NCI-H2196 (cell line): ENCODE measurements around the gene FAM229B.
"Not testable (repeated sequence)": the region's sequence is repeated elsewhere in the genome, so short reads cannot be mapped to it uniquely, and the experiment has no call there.

Source experiments
- DNase-seq: peaks from one replicate; lab custom pipeline; 2025; ENCODE audit not compliant: unreplicated experiment; lab: John Stamatoyannopoulos, UW

FAM229B gene, protein sequence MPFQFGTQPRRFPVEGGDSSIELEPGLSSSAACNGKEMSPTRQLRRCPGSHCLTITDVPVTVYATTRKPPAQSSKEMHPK

DNA sequence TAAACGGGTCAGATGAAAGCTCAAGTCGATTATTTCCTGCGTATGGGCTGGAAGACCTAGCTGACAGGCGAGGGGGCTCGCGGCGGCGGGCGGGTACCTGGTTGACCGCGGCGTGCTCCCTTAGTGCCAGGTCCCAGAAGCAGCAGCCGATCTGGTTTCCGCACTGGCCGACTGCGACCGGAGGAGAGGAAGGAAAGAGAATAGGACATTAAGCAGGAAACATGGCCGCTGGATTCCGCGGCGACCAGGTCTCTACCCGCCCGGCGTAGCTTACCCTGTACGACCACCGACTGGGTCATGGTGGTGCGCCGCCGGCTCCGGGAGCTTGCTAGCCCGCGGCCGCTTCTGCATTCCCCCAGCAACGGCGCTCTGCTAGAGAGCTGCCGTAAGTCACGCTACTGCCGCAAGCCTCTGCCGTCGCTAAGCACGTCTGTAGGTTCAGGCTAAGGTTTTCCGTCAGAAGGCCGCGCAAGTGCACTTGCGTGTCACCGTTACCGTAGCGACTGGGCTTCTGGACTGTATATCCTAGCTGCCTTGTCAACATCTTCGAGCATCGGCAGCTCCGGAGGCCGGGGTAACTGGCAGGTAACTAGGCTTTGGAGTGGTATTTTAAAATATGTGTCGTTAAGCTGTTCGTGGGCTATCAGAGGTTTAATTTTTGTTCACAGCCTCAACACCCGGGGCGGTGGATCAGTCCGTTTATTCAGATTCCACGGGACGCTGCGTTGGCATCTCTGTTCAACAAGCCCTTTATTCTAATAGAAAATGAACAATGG, at the start of gene FAM229B, which contains the start of gene TUBE1:
FAM229B (plus strand) TSS at position 456 of the 776 bp plus-strand sequence. CDS start 11,693 bp downstream, outside the sequence.
TUBE1 (minus strand) TSS at position 347 of the 776 bp plus-strand sequence; CDS start at position 299, 48 bp downstream.
- DNase-seq: peak; percentile 95

DNA sequence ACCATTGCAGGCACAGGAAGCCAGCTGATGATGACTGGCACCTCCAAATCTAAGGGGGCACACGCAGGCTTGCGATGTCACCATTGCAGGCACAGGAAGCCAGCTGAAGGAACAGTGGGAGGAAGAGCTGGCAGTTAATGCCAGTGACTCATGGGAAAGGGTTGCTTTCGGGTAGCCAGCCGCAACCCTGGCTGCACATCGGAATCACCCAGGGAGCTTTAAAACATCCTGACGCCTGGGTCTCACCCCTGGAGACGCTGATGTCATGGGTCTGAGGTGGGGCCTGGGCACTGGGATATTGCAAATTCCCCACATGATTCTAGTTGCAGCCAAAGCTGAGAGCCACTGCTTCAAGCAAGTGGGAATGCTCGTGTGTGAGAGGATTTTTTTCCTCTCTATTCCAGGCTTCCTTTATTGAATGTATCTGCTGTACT, 49.6 kb upstream of the FAM229B start:
- DNase-seq: no peak

DNA sequence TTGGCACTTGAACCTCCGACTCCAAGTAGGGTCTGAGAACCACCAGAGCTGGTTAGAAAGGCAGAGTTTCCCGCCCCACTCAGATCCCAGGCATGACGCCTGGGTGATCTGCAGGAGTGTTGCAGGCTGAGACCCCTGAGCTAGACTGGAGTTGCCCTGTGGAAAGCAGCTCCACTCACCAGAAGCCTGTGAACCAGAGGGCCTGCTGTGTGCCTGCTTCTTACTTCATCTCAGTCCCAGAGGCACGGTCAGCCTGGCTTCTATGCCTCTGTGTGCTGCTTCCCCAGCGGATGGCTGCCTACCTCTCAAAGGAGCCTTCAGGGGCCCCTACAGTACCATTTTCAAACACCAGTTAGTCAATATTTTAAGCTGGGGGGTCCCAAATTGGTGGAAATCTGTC, 49.1 kb upstream of the FAM229B start:
- DNase-seq: no peak

DNA sequence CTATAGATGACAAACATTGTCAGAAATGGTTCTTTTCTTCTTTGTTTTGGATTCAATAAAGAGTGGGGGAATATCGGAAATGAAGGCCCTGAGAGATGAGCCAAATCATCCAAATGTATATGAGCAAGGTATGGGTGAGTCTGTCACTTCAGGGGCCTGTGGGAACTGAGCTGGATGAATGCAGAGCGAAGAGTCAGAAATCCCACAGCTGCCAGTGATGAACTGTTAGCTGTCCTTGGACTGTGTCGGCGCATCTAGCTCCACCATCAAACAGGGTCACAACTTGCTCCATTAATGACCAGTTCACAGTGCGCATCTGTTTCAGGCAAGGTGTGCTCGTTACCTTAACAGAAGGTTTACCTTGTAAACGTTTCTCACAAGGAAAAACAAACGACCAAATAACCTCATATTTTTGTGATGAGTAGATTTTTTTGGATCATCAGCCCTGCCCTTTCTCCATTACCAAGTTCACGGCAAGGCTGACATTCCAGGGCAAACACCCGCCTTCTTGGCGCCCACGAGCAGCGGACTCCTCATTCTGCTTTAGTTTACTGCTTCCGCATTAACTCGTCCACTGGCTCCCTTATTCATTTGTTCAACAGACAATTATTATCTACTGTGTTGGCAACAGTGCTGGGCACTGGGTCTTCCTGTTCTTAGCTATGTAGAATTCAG, 48.5 kb upstream of the FAM229B start:
- DNase-seq: no peak

DNA sequence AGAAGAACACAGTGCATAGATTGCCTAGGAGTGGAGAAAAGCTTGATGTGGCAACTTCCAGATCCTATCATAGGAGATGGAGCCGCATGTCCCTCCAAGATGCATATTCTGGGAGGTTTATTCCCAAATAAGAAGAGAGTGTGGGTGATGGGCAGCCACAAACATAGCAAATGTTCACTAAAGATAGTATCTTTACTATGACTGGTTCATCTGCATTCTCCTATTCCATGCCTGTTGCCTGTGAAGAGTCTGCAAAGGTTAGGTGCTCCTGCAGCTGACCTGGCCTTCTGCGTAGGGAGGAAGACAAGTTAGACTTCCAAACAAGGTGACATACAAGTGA, 48.0 kb upstream of the FAM229B start:
- DNase-seq: no peak

DNA sequence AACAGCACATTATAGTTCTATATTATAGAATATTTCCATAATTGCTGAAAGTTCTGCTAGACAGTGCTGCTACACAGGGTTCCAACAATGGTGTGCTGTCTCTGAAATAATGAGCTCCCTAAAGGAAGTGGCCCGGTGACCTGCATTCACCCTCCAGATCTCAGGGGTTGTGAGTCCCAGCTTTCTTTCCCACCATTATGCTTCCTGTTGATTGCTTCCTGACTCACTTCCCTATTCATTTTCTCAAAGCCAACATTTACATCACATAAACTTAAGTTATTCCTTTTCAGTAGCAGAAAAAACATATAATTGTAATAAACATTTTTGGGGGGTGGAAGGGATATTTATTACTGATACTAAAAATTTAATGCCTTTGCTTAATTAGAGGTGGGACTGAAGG, 46.4 kb upstream of the FAM229B start:
- DNase-seq: no peak

DNA sequence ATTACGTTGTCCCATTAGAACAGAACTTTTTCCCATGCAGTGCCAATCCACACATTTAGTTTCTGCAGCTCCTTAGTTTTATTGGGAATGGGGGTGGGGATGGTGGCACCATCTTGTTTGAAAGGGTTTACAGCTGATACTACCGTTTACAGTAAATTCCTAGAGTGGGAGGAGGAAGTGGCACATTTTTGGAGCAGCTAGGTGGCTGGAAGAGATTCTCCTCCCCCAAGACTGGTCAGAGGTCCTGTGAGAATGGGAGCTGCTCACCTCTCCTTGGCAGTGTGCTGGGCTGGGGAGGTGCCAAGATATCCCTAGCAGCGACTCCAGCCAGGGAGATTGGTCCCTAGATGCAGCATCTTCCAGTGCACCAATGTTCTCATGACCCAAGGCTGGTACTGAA, 45.9 kb upstream of the FAM229B start:
- no peak for DNase-seq

DNA sequence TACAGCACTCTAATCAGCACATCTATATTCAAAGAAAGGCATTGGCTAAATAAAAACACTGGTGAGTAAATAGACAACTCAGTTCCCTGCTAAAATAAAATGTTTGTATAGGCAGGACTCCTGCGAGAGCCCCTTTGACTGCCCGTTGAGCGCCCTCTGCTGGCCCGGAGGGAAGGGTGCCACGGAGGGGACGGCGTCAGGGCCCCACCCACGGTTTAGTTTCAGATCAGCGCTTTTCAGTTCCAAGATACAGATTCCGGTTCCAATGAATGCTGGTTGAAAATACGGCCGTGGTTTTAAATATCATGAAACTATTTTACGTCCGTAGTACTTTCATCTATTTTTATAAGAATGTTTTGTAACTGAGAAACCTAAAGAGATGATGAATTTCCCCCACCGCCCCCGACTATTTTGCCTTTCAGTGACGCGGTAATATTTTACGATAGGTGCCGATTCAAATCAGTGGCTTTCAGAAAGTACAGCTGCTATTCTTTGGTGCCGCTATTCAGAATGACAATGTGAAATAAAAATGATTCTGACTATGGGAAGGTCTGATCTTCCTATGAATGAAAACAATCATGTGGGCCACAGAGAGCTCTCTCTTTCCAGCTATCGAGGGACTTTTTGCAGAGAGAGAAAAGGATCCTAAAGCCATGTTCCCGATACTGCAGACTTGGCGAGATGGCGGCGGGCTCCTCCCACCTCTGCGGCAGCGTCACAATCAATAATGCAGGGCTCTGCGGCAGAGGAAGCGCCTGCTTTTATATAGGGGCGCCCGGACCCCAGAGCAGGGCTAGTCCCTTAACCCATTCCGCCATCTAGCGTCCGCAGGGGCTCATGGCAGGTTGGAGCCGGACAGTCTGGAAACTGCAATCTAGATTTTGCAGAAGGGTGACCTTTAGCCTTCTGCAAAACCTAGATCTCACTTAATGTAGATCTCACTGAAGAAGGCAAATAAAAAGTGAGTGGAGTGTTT, 44.1 kb upstream of the FAM229B start:
- peak; percentile 93 for DNase-seq

DNA sequence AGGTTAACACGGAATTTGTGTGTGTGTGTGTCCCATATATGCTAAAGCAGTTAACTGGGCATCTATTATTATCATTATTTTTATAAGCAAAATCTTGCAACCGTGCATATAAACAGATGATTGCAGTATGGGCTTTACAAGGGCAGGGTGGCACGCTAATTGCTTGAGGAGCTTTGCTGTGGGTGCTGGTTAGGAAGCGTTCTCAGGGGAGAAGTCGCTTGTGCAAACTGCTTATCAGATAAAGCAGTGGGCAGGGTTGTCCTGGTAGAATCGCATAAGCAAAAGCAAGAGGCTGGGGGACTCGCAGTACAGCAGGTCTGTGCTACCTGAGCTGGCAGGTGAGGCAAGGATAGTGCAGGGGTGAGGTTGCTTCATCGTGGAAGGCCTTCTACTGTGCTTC, 43.2 kb upstream of the FAM229B start:
- DNase-seq: no peak

DNA sequence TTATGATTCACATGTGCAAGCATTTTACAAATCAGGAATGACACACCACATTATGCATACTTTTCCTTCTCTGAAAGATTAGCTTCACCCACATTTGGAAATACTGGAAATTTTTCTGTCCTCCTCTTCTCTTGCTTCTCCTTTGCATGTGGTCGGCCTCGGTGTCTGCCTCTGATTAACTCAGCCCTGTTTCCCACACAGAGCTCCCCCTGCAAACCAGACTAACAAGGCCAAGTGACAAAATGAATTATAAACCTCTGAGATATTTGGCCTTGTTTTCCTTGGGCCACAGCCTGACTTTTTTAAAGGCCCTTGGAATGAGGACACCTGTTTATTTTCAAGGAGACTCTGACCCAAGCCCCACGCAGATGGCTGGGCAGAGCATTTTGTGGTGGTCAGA, 42.5 kb upstream of the FAM229B start:
- DNase-seq: no peak

DNA sequence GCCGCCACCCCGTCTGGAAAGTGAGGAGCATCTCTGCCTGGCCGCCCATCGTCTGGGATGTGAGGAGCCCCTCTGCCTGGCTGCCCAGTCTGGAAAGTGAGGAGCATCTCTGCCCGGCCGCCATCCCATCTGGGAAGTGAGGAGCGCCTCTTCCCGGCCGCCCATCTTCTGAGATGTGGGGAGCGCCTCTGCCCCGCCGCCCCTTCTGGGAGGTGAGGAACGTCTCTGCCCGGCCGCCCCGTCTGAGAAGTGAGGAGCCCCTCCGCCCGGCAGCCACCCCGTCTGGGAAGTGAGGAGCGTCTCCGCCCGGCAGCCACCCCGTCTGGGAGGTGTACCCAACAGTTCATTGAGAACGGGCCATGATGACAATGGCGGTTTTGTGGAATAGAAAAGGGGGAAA, 39.9 kb upstream of the FAM229B start:
- DNase-seq: not testable (repeated sequence)

DNA sequence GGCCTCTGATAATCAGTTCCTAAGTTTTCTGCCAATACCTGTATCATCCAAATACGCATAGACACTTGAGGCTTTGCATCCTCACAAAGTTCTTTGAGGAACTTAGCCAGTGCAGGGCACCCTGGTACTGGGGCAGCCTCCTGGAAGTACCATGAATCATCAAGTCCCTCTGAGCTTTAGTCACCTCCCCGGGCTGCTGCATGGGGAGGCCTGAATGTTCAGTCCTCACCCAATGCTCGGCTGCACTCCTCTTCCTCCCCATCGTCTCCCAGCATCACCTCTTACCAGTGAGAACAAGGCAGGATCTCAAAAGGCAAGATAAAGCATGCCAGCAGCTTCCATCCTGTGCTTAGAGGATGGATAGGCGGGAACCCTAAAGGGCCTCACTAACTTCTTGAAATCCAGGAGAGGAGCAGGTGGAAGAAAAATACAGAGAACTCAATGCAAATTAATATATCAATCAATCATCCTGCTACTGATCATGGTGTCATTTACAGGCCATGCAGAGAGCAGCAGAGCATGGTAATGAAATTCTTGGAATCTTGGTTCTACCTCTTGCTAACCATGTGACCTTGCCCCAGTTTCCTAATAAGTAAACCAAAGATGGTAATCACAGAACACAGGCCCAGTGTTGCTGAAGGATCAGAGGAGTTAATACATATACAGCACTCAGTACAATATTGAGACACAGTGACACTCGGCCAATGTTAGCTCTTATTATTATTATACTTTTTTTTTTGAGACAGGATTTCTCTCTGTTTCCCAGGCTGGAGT, 38.2 kb upstream of the FAM229B start:
- DNase-seq: no peak

DNA sequence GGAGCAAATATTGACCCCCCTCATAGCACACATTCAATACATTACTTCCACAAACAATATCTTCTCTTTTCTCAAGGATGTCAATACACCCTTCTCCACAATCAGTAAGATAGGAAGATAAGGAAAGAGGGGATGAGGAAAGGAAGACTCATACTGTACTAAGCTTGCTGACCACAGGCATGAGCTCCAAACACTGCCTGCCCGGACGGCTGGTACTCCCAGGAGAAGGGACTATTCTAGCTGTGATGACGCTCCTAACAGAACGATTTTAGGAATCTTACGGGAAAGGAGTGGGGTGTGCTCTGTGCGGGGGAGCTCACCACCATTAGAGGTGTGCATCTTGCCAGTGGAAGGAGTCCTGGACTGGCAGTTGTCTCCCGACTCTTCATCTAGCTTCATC, 37.4 kb upstream of the FAM229B start:
- DNase-seq: no peak

DNA sequence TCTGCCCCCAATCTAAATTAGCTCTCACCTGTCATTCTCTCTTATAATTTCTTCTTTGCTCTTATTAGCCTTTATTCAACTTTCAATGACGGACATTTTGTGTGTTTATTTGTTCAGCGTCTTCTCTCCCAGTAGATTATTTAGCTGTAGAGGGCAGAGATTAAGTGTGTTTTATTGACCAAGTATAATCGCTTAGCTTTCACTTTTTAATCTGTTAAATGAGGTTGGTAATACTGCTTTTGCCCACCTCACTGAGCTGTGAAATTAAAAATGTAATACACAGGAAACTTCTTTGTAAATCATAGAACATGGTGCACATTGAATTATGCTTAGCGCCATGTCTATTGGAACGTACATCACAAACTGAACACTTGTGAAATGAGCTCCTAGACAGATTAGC, 37.0 kb upstream of the FAM229B start:
- no peak for DNase-seq

DNA sequence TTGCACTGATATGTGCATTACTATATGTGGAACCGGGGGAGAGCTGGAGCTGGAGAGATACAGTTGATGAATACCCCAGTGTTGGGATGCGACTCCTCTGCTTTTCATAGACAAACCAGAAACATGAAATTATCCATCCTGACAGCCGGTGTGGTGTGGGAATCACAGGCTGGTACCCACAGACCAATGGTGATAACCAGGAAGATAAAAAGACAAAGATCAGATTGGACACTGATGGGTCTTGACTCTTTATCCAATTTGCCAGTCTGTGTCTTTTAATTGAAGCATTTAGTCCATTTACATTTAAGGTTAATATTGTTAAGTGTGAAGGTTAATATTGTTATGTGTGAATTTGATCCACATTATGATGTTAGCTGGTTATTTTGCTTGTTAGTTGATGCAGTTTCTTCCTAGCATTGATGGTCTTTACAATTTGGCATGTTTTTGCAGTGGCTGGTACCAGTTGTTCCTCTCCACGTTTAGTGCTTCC, 36.1 kb upstream of the FAM229B start:
- DNase-seq: not testable (repeated sequence)

DNA sequence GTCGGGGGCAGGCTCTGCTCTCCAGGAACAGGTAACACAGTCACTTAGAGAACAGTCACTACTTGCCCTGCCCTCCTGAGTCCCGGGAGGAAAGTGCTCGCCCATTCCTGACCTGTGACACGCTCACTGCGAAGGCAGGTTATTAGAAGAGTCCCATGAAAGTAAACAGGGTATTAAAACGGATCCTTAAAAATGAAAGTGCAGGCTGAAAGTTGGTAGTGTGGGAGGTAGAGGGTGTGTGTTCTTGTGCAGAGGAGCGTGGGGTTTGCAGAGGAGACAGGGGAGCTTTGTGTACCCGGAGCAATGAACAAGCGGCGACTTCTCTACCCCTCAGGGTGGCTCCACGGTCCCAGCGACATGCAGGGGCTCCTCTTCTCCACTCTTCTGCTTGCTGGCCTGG, 33.4 kb upstream of the FAM229B start, which contains the start of gene CCN6:
CCN6 (plus strand) TSS at position 104 of the 400 bp plus-strand sequence; CDS start at position 358, 254 bp downstream.
- no peak for DNase-seq

DNA sequence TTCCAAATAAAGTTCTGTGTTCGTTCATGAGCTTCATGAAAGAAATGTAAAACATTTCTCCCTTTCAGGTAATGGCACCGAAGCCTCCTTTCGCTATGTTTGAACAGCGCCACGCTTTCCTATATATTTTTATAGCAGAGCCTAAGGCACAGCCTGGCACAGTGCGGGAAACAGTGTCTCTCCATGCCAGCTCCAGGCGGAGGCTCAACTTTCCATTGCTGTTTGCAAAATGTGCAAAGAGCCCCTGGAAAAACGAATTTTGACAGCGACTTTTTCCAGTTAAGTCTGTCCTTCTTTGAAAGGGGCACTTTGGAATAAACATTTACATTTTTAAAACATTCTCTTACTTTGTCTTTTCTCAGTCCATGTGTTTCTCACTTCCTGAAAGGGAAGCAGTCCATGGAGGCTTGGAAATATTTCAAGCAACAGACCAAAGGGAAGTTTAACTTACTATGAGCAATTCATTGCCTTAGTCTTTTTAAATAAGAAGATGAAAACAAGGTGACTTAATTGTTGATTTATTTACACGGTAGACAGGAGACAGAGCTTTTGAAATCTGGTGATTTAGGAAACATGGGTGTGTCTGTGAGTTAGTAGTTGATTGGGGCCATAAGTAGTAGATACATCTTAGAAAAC, 32.7 kb upstream of the FAM229B start:
- no peak for DNase-seq

DNA sequence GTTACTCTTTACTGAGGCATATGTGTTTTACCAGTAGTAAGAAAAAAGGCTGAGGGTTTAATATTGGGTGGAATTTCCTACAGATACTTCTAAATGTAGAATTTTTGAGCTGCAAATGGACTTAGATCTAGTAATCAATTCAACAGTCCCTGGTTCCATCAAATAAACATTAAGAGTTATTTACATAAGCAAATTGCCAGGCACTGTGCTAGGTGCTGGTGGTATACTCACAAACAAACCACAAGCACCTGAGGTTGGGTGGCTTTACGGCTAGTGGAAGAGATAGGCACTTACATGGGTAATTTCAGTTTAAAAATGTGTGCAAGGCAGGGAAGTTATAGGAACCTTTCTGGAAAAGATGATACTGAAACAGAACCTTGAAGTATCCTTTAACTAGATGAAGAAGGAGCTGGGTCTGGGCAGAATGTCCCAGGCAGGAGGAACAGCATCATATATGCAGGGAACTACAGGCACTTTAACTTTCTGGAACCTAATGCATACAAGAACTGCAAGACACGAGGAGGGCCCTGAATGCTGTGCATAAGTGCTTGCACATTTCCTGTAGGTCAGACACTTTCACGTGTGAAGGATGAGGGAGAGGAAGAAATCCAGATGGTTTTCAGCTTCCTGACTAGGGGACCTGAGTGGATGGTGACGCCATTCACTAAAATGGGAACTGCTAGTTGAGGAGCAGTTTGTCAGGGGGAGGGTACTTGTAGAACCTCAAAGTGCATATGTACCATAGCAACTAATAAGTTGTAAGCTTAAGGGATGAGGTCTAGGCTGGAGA, 29.0 kb upstream of the FAM229B start:
- DNase-seq: no peak

DNA sequence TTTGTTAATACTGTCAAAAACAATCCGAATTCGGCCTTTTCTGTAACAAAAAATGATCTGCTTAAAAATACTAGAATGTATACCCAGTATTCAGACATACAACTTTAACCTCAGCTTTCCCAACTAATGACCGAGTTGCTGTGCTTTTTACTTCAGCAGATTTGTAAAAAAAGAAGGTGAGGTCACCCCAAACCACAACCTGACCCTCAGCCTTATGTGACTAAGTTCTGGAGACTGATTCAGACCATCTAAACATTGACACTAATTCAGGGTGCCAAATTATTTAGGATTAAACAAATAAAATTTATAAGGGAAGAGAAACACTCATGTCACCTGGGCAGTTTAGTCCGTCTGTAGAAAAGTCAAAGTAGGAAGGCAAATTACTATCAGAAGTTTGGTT, 25.8 kb upstream of the FAM229B start:
- DNase-seq: no peak
